GM23338 (cell line): ENCODE measurements around the gene GPR18. TPM values are rescaled to one million over a fixed set of nuclear protein-coding genes. Genes with fewer than 3 reads are reported as not detected.
A peak's percentile ranks its signal among the peaks of the same experiment; 100 is the strongest.

Source experiments
- ATAC-seq: fragments of 200-7000 bp; cut with Tn5 transposase; 3 replicates; pipeline ENCODE4 v1.9.1; 2020
- DNase-seq: peaks from one replicate; pipeline ENCODE4 v3.0.0-alpha.2; 2015; ENCODE audit warnings: low spot score
- H2AFZ ChIP-seq: fragments of 200-600 bp; sonication (generic); 2 replicates; pipeline ENCODE4 v1.8.0; 2016; ENCODE audit warnings: antibody characterized with exemption, mild to moderate bottlenecking, moderate library complexity
- H3F3A ChIP-seq: fragments of 200-600 bp; sonication (generic); replicated peaks from 2 replicates; pipeline ENCODE4 v1.8.0; 2017; ENCODE audit warnings: antibody characterized with exemption, mixed run types, low read depth
- H3K27ac ChIP-seq: fragments of 200-600 bp; sonication (generic); 2 replicates; pipeline ENCODE4 v1.6.1; 2016; ENCODE audit warnings: low read depth
- H3K27me3 ChIP-seq: fragments of 200-600 bp; sonication (generic); 2 replicates; pipeline ENCODE4 v1.8.0; 2016; ENCODE audit warnings: mild to moderate bottlenecking, mixed run types, moderate library complexity; ENCODE audit not compliant: insufficient read depth
- H3K36me3 ChIP-seq: fragments of 200-600 bp; sonication (generic); 2 replicates; pipeline ENCODE4 v1.8.0; 2016; ENCODE audit warnings: mild to moderate bottlenecking; ENCODE audit not compliant: insufficient read depth
- H3K4me1 ChIP-seq: fragments of 200-600 bp; sonication (generic); 2 replicates; pipeline ENCODE4 v1.8.0; 2016; ENCODE audit warnings: mild to moderate bottlenecking, moderate library complexity; ENCODE audit not compliant: insufficient read depth
- H3K4me2 ChIP-seq: fragments of 200-600 bp; sonication (generic); 2 replicates; pipeline ENCODE4 v1.7.1; 2017; ENCODE audit warnings: mixed run types
- H3K4me3 ChIP-seq: fragments of 200-600 bp; sonication (generic); 2 replicates; pipeline ENCODE4 v1.6.1; 2016; ENCODE audit warnings: mixed run types
- H3K79me2 ChIP-seq: fragments of 200-600 bp; sonication (generic); replicated peaks from 2 replicates; pipeline ENCODE4 v1.8.0; 2017; ENCODE audit warnings: mild to moderate bottlenecking; ENCODE audit not compliant: insufficient read depth
- H3K9me2 ChIP-seq: fragments of 200-600 bp; sonication (generic); 2 replicates; pipeline ENCODE4 v1.8.0; 2017; ENCODE audit not compliant: insufficient read depth
- H4K20me1 ChIP-seq: fragments of 200-600 bp; sonication (generic); replicated peaks from 2 replicates; pipeline ENCODE4 v1.8.0; 2017; ENCODE audit warnings: mild to moderate bottlenecking; ENCODE audit not compliant: insufficient read depth
- H3K27ac Mint-ChIP-seq: 2 replicates; pipeline ENCODE4 v1.8.0; 2020; ENCODE audit warnings: inconsistent platforms, mild to moderate bottlenecking, moderate library complexity, mixed read lengths
- H3K27me3 Mint-ChIP-seq: 3 replicates; pipeline ENCODE4 v1.8.0; 2022; ENCODE audit warnings: low read depth, mild to moderate bottlenecking, moderate library complexity, mixed read lengths, inconsistent platforms; ENCODE audit not compliant: insufficient read depth, poor library complexity
- H3K36me3 Mint-ChIP-seq: 3 replicates; pipeline ENCODE4 v1.8.0; 2021; ENCODE audit warnings: low read depth, mild to moderate bottlenecking, inconsistent platforms, moderate library complexity, mixed read lengths
- H3K4me1 Mint-ChIP-seq: 3 replicates; pipeline ENCODE4 v1.8.0; 2020; ENCODE audit warnings: mild to moderate bottlenecking, inconsistent platforms, mixed read lengths
- H3K4me3 Mint-ChIP-seq: 3 replicates; pipeline ENCODE4 v1.8.0; 2021; ENCODE audit warnings: moderate library complexity, mild to moderate bottlenecking, inconsistent platforms, mixed read lengths
- H3K9me3 Mint-ChIP-seq: 3 replicates; pipeline ENCODE4 v1.8.0; 2020; ENCODE audit warnings: moderate library complexity, mild to moderate bottlenecking, inconsistent platforms, mixed read lengths
- EZH2phosphoT487 ChIP-seq: fragments of 200-600 bp; sonication (generic); IDR thresholded peaks from one replicate; pipeline ENCODE4 v1.8.1; 2018; ENCODE audit warnings: antibody characterized with exemption; ENCODE audit not compliant: unreplicated experiment
- JUNB ChIP-seq: IDR thresholded peaks from one replicate; pipeline ENCODE4 v1.6.1; 2016; ENCODE audit warnings: antibody characterized with exemption; ENCODE audit not compliant: unreplicated experiment
- ZNF114 ChIP-seq: fragments of 250-450 bp; sonication (Bioruptor Pico); IDR thresholded peaks from 2 replicates; pipeline ENCODE4 v1.5.0; 2020; ENCODE audit warnings: mild to moderate bottlenecking, moderate library complexity
- ZNF331 ChIP-seq: fragments of 250-450 bp; sonication (Bioruptor Pico); IDR thresholded peaks from 2 replicates; pipeline ENCODE4 v1.5.0; 2020; ENCODE audit warnings: low read depth, mild to moderate bottlenecking, moderate library complexity
- polyA plus RNA-seq: library from polyadenylated mRNA; unstranded; fragments of >200 nt; fragmentation: Nextera tagmentation; extraction: Ambion mirVana; gene quantifications from 2 replicates; pipeline ENCODE4 v1.2.1, GENCODE V29; 2016
- total RNA-seq: library from RNA; depleted of rRNA; stranded (reverse); fragments of >200 nt; shearing (Covaris generic); gene quantifications from 2 replicates; pipeline ENCODE4 v1.2.3, GENCODE V29; 2014
- TF ChIP-seq, protein P1 (sequence below), 2 experiments: fragments of 200-600 bp in 1 of 2; sonication (generic) in 1 of 2; conservative IDR thresholded peaks; 2 replicates each; pipeline versions ENCODE4 v1.5.1 to v1.6.1; 2016 to 2017; ENCODE audit warnings: antibody characterized with exemption in 2 of 2, low read depth in 2 of 2, mild to moderate bottlenecking in 2 of 2, moderate library complexity in 1 of 2
- TF ChIP-seq, protein P2 (sequence below): fragments of 250-450 bp; sonication (Bioruptor Pico); IDR thresholded peaks from 2 replicates; pipeline ENCODE4 v1.5.0; 2020; ENCODE audit warnings: mild to moderate bottlenecking, moderate library complexity

The GPR18 gene
- total and polyA plus RNA-seq, 2 experiments from 2014 or later: 2.6 TPM; not detected in 1

DNA sequence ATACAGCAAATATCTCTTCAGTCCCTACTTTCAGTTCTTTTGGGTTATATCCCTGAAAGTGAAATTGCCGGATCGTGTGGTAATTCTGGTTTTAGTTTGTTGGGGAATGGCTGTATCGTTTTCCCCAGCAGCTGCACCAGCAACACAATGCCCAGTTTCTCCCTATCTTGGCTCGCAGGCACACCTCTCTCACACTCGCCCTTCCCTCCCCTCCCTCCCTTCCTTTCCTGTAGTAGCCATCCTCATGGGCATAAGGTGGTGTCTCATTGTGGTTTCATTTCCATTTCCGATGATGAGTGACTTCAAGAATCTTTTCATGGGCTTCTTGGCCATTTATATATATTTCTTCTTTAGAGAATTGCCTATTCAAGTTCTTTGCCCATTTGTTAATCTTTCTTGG lies 8.6 kb upstream of the GPR18 start (continued):
- TF ChIP-seq, protein P1, sequence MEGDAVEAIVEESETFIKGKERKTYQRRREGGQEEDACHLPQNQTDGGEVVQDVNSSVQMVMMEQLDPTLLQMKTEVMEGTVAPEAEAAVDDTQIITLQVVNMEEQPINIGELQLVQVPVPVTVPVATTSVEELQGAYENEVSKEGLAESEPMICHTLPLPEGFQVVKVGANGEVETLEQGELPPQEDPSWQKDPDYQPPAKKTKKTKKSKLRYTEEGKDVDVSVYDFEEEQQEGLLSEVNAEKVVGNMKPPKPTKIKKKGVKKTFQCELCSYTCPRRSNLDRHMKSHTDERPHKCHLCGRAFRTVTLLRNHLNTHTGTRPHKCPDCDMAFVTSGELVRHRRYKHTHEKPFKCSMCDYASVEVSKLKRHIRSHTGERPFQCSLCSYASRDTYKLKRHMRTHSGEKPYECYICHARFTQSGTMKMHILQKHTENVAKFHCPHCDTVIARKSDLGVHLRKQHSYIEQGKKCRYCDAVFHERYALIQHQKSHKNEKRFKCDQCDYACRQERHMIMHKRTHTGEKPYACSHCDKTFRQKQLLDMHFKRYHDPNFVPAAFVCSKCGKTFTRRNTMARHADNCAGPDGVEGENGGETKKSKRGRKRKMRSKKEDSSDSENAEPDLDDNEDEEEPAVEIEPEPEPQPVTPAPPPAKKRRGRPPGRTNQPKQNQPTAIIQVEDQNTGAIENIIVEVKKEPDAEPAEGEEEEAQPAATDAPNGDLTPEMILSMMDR (conservative IDR thresholded peaks at IDR 0.05; ENCODE audit: low read depth in 2 of 2): no peak
- no peak for TF ChIP-seq EZH2phosphoT487
- TF ChIP-seq JUNB: no peak

DNA sequence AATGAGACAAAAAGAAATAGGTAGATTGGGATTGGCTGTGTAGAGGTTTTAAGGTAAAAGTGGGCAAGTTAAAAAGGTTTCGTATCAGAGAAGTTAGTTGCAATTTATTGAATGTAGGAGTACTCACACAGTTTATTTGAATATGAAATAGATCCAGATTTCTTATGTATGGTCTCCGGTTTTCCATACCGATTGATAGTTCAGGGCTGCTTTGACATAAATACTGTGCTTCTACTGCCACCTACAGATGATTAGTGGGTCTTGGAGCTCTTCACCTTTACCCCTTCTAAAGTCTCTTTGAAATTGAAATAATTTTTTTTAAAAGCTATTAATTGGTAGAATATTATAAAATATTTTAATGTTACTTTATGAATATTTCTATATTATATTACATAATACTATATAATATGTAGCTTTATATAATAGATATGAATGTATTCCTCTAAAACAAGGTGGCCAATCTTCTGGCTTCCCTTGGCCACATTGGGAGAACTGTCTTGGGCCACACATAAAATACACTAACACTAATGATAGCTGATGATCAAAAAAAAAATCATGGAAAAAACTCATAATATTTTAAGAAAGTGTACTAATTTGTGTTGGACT lies 7.7 kb upstream of the GPR18 start:
- ATAC-seq: peak; percentile 83

More for the DNA sequence above, 7.7 kb upstream of the GPR18 start:
- H3K4me3 ChIP-seq: no peak overlapping the region
- H3K27ac Mint-ChIP-seq: no peak overlapping the region
- peaks cover 5% of the 10 kb centered on the region; the same call in 2 of the 3 replicates for H3K4me1 Mint-ChIP-seq
- no peaks in the 10 kb centered on the region for H3K9me2 ChIP-seq
- peak; percentile 70 for DNase-seq
- H3F3A ChIP-seq: peaks cover 7% of the 10 kb centered on the region; the same call in 1 of the 2 replicates
- H3K27me3 Mint-ChIP-seq: no peaks in the 10 kb centered on the region
- H3K79me2 ChIP-seq: no peaks in the 10 kb centered on the region
- H3K27me3 ChIP-seq: no peaks in the 10 kb centered on the region
- no peaks in the 10 kb centered on the region for H3K36me3 Mint-ChIP-seq
- no peak overlapping the region for H2AFZ ChIP-seq
- no peak overlapping the region for H3K4me3 Mint-ChIP-seq
- no peaks in the 10 kb centered on the region for H4K20me1 ChIP-seq
- no peaks in the 10 kb centered on the region for H3K4me1 ChIP-seq
- no peak overlapping the region for H3K27ac ChIP-seq
- no peaks in the 10 kb centered on the region for H3K36me3 ChIP-seq
- H3K4me2 ChIP-seq: no peak overlapping the region
- TF ChIP-seq, protein P2, sequence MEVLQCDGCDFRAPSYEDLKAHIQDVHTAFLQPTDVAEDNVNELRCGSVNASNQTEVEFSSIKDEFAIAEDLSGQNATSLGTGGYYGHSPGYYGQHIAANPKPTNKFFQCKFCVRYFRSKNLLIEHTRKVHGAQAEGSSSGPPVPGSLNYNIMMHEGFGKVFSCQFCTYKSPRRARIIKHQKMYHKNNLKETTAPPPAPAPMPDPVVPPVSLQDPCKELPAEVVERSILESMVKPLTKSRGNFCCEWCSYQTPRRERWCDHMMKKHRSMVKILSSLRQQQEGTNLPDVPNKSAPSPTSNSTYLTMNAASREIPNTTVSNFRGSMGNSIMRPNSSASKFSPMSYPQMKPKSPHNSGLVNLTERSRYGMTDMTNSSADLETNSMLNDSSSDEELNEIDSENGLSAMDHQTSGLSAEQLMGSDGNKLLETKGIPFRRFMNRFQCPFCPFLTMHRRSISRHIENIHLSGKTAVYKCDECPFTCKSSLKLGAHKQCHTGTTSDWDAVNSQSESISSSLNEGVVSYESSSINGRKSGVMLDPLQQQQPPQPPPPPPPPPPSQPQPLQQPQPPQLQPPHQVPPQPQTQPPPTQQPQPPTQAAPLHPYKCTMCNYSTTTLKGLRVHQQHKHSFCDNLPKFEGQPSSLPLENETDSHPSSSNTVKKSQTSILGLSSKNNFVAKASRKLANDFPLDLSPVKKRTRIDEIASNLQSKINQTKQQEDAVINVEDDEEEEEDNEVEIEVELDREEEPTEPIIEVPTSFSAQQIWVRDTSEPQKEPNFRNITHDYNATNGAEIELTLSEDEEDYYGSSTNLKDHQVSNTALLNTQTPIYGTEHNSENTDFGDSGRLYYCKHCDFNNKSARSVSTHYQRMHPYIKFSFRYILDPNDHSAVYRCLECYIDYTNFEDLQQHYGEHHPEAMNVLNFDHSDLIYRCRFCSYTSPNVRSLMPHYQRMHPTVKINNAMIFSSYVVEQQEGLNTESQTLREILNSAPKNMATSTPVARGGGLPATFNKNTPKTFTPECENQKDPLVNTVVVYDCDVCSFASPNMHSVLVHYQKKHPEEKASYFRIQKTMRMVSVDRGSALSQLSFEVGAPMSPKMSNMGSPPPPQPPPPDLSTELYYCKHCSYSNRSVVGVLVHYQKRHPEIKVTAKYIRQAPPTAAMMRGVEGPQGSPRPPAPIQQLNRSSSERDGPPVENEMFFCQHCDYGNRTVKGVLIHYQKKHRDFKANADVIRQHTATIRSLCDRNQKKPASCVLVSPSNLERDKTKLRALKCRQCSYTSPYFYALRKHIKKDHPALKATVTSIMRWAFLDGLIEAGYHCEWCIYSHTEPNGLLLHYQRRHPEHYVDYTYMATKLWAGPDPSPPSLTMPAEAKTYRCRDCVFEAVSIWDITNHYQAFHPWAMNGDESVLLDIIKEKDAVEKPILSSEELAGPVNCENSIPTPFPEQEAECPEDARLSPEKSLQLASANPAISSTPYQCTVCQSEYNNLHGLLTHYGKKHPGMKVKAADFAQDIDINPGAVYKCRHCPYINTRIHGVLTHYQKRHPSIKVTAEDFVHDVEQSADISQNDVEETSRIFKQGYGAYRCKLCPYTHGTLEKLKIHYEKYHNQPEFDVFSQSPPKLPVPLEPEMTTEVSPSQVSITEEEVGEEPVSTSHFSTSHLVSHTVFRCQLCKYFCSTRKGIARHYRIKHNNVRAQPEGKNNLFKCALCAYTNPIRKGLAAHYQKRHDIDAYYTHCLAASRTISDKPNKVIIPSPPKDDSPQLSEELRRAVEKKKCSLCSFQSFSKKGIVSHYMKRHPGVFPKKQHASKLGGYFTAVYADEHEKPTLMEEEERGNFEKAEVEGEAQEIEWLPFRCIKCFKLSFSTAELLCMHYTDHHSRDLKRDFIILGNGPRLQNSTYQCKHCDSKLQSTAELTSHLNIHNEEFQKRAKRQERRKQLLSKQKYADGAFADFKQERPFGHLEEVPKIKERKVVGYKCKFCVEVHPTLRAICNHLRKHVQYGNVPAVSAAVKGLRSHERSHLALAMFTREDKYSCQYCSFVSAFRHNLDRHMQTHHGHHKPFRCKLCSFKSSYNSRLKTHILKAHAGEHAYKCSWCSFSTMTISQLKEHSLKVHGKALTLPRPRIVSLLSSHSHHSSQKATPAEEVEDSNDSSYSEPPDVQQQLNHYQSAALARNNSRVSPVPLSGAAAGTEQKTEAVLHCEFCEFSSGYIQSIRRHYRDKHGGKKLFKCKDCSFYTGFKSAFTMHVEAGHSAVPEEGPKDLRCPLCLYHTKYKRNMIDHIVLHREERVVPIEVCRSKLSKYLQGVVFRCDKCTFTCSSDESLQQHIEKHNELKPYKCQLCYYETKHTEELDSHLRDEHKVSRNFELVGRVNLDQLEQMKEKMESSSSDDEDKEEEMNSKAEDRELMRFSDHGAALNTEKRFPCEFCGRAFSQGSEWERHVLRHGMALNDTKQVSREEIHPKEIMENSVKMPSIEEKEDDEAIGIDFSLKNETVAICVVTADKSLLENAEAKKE (CRISPR knock-in tag): no peak
- TF ChIP-seq ZNF331 (CRISPR knock-in tag): no peak
- TF ChIP-seq, protein P1 (conservative IDR thresholded peaks at IDR 0.05; ENCODE audit: low read depth in 2 of 2): peak; percentile 67 to 73
- TF ChIP-seq ZNF114 (CRISPR knock-in tag): no peak
- no peaks in the 10 kb centered on the region for H3K9me3 Mint-ChIP-seq
